K562 (cell line): ENCODE measurements around the gene SIRT2. TPM values are rescaled to one million over a fixed set of nuclear protein-coding genes. Genes with fewer than 3 reads are reported as not detected.

ENCODE experiments used
- CCNT2 ChIP-seq: IDR thresholded peaks from 2 replicates; pipeline ENCODE4 v1.6.1; 2011; ENCODE audit warnings: borderline replicate concordance, low read depth, mild to moderate bottlenecking, moderate library complexity, mixed read lengths, low read length; ENCODE audit not compliant: insufficient read length; ENCODE audit errors: extremely low read depth
- ESRRA ChIP-seq: fragments of 450-650 bp; IDR thresholded peaks from 2 replicates; pipeline ENCODE4 v1.6.1; 2014; ENCODE audit warnings: low read depth, mild to moderate bottlenecking, moderate library complexity, borderline replicate concordance
- KAT2B ChIP-seq: IDR thresholded peaks from one replicate; pipeline ENCODE4 v1.6.1; 2012; ENCODE audit warnings: low read depth, mild to moderate bottlenecking, control low read depth, inconsistent platforms, low read length, moderate library complexity
- KLF1 ChIP-seq: fragments of 450-650 bp; IDR thresholded peaks from 2 replicates; pipeline ENCODE4 v1.6.1; 2016; ENCODE audit warnings: missing genetic modification characterization, missing compliant biosample characterization
- MIER1 ChIP-seq: fragments of 450-650 bp; IDR thresholded peaks from 2 replicates; pipeline ENCODE4 v1.6.1; 2016; ENCODE audit warnings: antibody characterized with exemption, mild to moderate bottlenecking, low read depth
- MYNN ChIP-seq, 2 experiments: sonication (generic); formaldehyde crosslinking in 1 of 2; IDR thresholded peaks; 2 replicates each; pipeline versions ENCODE4 v1.5.0 to v1.6.1; 2016 to 2020; ENCODE audit warnings: antibody characterized with exemption in 1 of 2, missing genetic modification reagents in 1 of 2
- NCOA6 ChIP-seq: fragments of 450-650 bp; IDR thresholded peaks from 2 replicates; pipeline ENCODE4 v1.6.1; 2017; ENCODE audit warnings: mild to moderate bottlenecking
- NFIC ChIP-seq: fragments of 450-650 bp; IDR thresholded peaks from 2 replicates; pipeline ENCODE4 v1.6.1; 2017; ENCODE audit warnings: mild to moderate bottlenecking, inconsistent platforms
- POLR2H ChIP-seq: IDR thresholded peaks from 2 replicates; pipeline ENCODE4 v1.6.1; 2016; ENCODE audit warnings: missing genetic modification characterization, low read depth, mild to moderate bottlenecking, control low read depth, missing compliant biosample characterization, moderate library complexity
- RBM25 ChIP-seq: fragments of 200-400 bp; formaldehyde crosslinking; IDR thresholded peaks from 2 replicates; pipeline ENCODE4 v1.6.1; 2018; ENCODE audit warnings: low read length, low read depth, moderate library complexity; ENCODE audit not compliant: severe bottlenecking
- ZC3H8 ChIP-seq: fragments of 450-650 bp; IDR thresholded peaks from 2 replicates; pipeline ENCODE4 v1.6.1; 2017
- ZNF12 ChIP-seq: sonication (generic); formaldehyde crosslinking; IDR thresholded peaks from 2 replicates; pipeline ENCODE4 v1.4.0; 2020; ENCODE audit warnings: mild to moderate bottlenecking, missing genetic modification reagents
- ZNF445 ChIP-seq: fragments of 250-450 bp; sonication (Bioruptor Pico); IDR thresholded peaks from 2 replicates; pipeline ENCODE4 v1.4.0; 2020; ENCODE audit warnings: low read depth, mild to moderate bottlenecking, moderate library complexity
- polyA plus RNA-seq, 8 experiments: library from polyadenylated mRNA; depleted of rRNA in 4 of 8; stranded (reverse) in 5 of 8; unstranded in 3 of 8; fragments of >200 nt; fragmentation: Nextera tagmentation in 2 of 8; fragmentation: Illumina TruSeq in 1 of 8; extraction: Ambion mirVana in 2 of 8; extraction: Trizol in 1 of 8; gene quantifications; 2 replicates each; pipeline versions ENCODE4 v1.2.1 to v1.2.3, GENCODE V29; 2011 to 2014; ENCODE audit warnings: inconsistent platforms in 1 of 8, missing spikeins in 1 of 8
- total RNA-seq, 7 experiments: library from RNA; depleted of rRNA in 6 of 7; stranded (reverse); fragments of >200 nt in 6 of 7; fragmentation: Illumina TruSeq in 2 of 7; extraction: Trizol in 2 of 7; gene quantifications; 2 replicates each; pipeline versions ENCODE4 v1.2.1 to v1.2.3, GENCODE V29; 2011 to 2021; ENCODE audit warnings: low replicate concordance in 1 of 7
- TF ChIP-seq, protein P1 (sequence below): fragments of 200-600 bp; sonication (generic); IDR thresholded peaks from one replicate; pipeline ENCODE4 v1.6.1; 2012; ENCODE audit warnings: mild to moderate bottlenecking, low read depth, low read length, inconsistent platforms
- TF ChIP-seq, protein P2 (sequence below): sonication (generic); formaldehyde crosslinking; IDR thresholded peaks from 2 replicates; pipeline ENCODE4 v1.8.1; 2023; ENCODE audit warnings: mild to moderate bottlenecking, missing genetic modification reagents

Gene SIRT2
- total and polyA plus RNA-seq, 9 of the 15 experiments (the other 6 are each of a cell fraction or from before 2014, with no cell fraction given), result 2.3 to 35.2 (median 22.9) TPM

DNA sequence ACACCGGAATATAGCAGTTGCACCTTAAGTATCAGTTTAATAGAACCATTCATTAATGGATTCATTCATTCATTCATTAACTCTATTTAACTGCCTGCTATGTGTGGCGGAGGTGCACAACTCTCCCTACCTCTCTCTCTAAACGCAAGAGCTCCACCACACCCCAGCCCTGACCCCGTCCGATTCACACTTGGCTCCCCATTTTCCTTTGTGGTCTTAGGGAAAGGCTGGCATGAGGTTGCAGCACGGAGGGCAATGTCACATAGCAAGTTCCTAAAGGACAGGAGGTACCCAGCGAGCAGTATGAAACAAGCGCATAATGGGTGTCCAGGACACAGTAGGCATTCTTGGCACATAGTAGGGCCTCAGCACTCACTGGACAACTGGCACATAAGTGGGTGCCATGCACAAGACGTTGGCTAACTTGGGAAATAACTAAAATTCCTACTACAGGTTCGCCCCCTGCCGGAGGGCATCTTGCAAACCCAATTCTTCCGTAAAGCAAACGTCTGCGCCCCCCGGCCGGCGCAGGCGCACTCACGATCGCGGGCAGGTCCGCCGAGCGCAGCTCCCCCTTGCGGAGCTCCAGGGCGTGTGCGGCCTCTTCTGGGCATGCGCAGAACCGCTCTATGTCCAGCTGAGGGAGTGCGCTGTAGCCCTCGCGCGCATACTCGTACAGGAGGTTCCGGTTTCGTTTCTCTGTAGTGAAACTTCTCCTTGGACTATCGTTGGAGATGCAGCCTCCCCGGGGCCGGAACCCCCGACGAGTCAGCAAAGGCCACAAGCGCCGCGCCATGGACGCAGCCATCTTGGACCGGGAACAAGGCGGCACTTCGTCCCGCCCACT lies 30.7 kb upstream of the SIRT2 start, which contains the start of gene SARS2 (continued):
- TF ChIP-seq, protein P1, sequence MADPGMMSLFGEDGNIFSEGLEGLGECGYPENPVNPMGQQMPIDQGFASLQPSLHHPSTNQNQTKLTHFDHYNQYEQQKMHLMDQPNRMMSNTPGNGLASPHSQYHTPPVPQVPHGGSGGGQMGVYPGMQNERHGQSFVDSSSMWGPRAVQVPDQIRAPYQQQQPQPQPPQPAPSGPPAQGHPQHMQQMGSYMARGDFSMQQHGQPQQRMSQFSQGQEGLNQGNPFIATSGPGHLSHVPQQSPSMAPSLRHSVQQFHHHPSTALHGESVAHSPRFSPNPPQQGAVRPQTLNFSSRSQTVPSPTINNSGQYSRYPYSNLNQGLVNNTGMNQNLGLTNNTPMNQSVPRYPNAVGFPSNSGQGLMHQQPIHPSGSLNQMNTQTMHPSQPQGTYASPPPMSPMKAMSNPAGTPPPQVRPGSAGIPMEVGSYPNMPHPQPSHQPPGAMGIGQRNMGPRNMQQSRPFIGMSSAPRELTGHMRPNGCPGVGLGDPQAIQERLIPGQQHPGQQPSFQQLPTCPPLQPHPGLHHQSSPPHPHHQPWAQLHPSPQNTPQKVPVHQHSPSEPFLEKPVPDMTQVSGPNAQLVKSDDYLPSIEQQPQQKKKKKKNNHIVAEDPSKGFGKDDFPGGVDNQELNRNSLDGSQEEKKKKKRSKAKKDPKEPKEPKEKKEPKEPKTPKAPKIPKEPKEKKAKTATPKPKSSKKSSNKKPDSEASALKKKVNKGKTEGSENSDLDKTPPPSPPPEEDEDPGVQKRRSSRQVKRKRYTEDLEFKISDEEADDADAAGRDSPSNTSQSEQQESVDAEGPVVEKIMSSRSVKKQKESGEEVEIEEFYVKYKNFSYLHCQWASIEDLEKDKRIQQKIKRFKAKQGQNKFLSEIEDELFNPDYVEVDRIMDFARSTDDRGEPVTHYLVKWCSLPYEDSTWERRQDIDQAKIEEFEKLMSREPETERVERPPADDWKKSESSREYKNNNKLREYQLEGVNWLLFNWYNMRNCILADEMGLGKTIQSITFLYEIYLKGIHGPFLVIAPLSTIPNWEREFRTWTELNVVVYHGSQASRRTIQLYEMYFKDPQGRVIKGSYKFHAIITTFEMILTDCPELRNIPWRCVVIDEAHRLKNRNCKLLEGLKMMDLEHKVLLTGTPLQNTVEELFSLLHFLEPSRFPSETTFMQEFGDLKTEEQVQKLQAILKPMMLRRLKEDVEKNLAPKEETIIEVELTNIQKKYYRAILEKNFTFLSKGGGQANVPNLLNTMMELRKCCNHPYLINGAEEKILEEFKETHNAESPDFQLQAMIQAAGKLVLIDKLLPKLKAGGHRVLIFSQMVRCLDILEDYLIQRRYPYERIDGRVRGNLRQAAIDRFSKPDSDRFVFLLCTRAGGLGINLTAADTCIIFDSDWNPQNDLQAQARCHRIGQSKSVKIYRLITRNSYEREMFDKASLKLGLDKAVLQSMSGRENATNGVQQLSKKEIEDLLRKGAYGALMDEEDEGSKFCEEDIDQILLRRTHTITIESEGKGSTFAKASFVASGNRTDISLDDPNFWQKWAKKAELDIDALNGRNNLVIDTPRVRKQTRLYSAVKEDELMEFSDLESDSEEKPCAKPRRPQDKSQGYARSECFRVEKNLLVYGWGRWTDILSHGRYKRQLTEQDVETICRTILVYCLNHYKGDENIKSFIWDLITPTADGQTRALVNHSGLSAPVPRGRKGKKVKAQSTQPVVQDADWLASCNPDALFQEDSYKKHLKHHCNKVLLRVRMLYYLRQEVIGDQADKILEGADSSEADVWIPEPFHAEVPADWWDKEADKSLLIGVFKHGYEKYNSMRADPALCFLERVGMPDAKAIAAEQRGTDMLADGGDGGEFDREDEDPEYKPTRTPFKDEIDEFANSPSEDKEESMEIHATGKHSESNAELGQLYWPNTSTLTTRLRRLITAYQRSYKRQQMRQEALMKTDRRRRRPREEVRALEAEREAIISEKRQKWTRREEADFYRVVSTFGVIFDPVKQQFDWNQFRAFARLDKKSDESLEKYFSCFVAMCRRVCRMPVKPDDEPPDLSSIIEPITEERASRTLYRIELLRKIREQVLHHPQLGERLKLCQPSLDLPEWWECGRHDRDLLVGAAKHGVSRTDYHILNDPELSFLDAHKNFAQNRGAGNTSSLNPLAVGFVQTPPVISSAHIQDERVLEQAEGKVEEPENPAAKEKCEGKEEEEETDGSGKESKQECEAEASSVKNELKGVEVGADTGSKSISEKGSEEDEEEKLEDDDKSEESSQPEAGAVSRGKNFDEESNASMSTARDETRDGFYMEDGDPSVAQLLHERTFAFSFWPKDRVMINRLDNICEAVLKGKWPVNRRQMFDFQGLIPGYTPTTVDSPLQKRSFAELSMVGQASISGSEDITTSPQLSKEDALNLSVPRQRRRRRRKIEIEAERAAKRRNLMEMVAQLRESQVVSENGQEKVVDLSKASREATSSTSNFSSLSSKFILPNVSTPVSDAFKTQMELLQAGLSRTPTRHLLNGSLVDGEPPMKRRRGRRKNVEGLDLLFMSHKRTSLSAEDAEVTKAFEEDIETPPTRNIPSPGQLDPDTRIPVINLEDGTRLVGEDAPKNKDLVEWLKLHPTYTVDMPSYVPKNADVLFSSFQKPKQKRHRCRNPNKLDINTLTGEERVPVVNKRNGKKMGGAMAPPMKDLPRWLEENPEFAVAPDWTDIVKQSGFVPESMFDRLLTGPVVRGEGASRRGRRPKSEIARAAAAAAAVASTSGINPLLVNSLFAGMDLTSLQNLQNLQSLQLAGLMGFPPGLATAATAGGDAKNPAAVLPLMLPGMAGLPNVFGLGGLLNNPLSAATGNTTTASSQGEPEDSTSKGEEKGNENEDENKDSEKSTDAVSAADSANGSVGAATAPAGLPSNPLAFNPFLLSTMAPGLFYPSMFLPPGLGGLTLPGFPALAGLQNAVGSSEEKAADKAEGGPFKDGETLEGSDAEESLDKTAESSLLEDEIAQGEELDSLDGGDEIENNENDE, result no peak
- TF ChIP-seq KAT2B, result peak; percentile 95
- no peak for TF ChIP-seq NFIC
- TF ChIP-seq ESRRA, result peak; percentile 70
- no peak for TF ChIP-seq MIER1
- peak; percentile 26; the same call in 1 of the 2 replicates for TF ChIP-seq ZNF12 (CRISPR knock-in tag)
- no peak for TF ChIP-seq ZC3H8
- TF ChIP-seq POLR2H (tag), result no peak
- no peak for TF ChIP-seq RBM25
- no peak for TF ChIP-seq NCOA6
- peak; percentile 90 for TF ChIP-seq MYNN (IDR thresholded peaks at IDR 0.05)
- TF ChIP-seq MYNN (CRISPR knock-in tag; IDR thresholded peaks at IDR 0.05), result no peak
- TF ChIP-seq, protein P2, sequence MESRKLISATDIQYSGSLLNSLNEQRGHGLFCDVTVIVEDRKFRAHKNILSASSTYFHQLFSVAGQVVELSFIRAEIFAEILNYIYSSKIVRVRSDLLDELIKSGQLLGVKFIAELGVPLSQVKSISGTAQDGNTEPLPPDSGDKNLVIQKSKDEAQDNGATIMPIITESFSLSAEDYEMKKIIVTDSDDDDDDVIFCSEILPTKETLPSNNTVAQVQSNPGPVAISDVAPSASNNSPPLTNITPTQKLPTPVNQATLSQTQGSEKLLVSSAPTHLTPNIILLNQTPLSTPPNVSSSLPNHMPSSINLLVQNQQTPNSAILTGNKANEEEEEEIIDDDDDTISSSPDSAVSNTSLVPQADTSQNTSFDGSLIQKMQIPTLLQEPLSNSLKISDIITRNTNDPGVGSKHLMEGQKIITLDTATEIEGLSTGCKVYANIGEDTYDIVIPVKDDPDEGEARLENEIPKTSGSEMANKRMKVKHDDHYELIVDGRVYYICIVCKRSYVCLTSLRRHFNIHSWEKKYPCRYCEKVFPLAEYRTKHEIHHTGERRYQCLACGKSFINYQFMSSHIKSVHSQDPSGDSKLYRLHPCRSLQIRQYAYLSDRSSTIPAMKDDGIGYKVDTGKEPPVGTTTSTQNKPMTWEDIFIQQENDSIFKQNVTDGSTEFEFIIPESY, result peak; percentile 62
- peak; percentile 46 for TF ChIP-seq CCNT2
- TF ChIP-seq ZNF445 (CRISPR knock-in tag), result no peak
- TF ChIP-seq KLF1, result no peak
